HL-60/S4 treated with phorbol 12-myristate 13-acetate at 8.2 ng/mL for 4 days and 3 days (cell line): ENCODE data around the gene RAD9B.
"Not testable (repeated sequence)": the region's sequence is repeated elsewhere in the genome, so short reads cannot be mapped to it uniquely, and the experiment has no call there.

Experiments used
- in situ Hi-C: fragments of 300-500 bp; cut with MboI; formaldehyde crosslinking; loops from 2 replicates; pipeline ENCODE4 v1.15.0; 2022; ENCODE audit warnings: low sequenced_read_pairs

RAD9B gene

DNA sequence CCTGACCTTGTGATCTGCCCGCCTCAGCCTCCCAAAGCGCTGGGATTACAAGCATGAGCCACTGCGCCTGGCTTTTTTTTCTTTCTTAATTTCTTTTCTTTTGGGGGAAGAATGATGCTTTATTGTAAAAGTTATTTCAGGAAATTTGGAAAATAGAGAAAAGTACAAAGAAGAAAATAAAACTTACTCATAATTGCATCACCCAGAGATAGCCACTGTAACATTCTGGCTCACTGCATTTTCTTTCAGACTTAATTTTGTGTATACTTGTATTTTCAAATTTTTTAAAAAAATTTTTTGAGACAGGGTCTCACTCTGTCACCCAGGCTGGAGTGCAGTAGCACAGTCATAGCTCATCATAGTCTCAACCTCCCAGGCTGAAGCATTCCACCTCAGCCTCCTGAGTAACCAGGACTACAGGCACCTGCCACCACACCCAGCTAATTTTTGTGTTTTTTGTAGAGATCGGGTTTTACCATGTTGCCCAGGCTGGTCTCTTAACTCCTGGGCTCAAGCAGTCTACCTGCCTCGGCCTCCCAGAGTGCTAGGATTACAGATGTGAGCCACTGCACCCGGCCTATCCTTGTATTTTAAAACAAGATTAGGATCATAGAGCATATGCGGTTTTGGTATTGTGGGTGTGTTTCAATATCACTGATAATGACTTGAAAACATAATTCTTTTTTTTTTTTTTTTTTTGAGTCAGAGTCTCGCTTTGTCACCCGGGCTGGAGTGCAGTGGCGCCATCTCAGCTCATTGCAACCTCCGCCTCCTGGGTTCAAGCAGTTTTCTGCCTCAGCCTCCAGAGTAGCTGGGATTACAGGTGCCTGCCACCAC lies 19.0 kb downstream of the RAD9B start:
- in situ Hi-C loops: not testable (repeated sequence)

DNA sequence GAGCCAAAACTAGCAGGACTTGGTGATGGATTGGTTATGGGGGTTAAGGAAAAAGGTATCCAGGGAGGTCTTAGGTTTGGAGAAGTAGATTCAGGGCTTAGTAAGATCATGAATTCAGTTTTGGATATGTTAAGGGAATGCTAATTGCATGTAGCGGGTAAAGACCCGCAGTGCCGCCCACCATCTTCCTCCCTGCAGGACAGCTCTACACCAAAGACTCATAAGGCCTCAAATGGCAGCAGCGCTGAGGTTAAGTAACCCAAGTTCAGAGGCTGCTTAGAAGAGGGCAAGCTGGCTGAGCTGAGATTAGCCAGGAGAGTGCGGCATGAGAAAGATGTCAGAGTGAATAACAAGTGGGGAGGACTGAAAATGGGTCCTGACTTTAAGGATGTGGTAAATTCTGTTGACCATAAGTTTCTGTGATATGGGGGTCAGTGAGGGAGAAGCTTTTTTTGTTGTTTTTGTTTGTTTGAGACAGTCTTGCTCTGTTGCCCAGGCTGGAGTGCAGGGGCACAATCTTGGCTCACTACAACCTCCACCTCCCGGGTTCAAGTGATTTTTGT lies 26.2 kb downstream of the RAD9B start:
- in situ Hi-C loops: no loop called here

DNA sequence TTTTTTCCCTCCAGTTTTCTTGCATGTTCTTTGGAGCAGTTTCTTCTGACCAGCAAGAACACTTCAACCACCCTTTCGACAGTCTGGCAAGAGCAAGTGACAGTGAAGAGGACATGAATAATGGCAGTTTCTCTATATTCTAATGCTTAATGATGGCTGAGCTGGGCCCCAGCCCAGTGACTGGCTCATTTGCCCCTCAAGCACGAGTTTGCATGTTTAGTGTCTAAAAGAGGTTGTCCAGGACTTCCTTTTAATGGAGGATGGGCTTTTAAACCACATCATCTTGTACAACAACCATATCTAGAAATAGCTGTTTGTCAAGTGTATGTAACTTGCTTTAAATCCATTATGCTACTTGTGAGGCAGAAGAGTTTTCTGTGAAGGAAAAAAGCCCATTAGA lies 28.4 kb downstream of the RAD9B start:
- in situ Hi-C loops: no loop called here

DNA sequence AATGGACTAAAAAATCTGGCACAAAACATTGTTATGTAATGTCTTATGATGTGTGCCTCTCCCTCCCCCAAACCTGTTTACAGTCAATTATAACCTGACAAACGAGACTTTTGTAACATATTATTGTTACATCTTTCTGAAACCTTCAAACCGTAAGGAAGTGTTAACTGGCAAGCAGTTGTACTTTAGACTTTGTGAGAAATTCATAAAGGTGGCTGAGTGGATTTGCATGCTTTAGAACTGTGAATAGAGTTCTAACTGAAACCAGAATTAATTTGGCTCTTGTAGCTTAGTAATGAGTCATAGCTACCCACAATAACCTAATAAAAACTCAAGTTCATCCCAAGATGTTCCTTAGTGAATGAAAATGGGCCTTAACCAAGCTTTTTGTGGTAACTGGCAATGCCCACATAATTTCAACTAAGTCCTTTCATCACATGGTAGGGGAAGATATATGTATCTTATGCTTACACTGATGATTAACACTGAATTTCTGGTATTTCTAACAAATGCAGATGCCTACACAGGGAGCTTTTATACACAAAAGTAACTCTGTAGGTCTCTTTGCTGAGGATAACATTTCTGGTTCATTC lies 29.7 kb downstream of the RAD9B start:
- in situ Hi-C loops: no loop called here

DNA sequence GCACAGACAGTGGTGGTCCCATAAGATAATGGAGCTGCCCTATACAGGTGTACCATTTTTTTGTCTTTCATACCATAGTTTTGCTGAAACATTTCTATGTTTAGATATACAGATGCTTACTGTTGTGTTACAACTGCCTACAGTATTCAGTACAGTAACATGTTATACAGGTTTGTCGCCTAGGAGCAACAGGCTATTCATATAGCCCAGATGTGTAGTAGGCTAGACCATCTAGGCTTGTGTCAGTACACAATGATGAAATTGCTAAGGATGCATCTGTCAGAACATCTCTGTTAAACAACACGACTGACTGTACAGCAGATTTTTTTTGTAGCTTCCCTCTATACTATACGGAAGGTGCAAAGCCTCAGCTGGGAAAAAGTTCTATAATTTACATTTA lies 30.5 kb downstream of the RAD9B start:
- in situ Hi-C loops: no loop called here

DNA sequence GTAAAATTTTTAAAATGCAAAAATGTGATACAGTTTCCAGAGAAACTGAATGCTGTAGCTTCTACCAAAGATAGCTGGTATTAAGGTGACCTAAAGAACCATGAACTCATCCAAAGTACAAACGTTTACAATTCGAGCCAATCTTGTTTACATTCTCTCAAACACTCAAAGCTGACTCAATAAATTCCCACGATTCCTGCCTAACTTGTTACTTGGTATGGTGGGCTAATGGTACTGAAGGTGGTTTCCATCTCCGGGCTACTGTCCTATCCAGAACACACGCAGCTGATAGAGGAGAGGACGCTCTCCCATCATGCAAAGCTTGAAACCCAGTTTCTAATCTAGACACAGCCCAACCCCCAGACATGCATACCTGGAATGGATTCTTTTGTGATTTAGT lies 31.5 kb downstream of the RAD9B start:
- in situ Hi-C loops: no loop called here

DNA sequence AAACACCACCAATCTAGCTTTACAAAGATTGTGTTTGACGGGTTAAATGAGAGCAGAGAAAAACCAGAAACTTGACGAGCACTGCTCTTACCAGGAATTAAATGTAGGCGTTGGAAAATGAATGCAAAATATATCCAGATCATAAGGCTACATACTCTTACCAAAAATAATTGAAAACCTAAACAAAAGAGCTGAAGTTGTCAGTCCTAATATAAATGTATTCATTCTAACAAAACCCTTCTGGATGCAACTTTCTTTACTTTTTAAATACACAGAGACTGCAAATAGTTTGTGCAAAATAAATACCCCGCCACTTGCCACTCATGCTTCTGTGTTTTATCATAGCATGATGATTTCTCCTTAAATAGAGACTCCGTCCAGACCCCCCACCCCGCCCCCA lies 32.7 kb downstream of the RAD9B start:
- in situ Hi-C loops: no loop called here

DNA sequence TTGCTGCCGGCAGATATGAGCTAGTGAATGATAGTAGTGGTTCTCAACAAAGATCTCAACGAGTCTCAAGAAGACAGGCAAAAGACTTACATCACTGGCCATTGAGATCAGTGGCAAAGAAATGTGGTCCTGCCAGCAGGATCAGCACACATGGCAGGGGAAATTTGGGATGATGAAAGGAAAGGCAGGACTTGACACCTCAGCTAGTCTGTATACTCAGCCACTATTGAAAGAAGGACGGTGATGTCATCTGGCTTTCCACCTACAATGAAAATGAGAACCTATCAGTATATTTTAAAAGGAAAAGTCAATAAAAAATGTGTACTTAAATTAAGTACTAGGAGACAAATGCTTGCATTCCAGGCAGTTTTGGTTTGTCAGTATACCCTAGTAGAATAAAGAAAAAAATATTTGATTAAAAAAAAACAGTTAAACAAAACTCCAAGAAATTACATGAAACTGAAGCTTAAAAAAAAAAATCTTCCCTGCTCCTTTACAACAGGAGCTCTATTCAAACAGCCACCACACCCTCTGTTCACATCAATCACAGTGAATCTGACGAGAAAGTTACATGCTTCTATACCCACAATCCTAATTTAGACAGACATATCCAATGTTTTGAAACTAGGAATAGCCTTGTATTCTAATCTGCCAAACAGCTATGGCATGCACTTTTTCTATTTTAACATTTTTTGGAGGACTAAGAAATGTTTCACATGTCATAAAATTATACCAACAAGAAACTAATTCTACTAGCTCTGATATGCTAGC lies 34.9 kb downstream of the RAD9B start:
- in situ Hi-C loops: no loop called here

DNA sequence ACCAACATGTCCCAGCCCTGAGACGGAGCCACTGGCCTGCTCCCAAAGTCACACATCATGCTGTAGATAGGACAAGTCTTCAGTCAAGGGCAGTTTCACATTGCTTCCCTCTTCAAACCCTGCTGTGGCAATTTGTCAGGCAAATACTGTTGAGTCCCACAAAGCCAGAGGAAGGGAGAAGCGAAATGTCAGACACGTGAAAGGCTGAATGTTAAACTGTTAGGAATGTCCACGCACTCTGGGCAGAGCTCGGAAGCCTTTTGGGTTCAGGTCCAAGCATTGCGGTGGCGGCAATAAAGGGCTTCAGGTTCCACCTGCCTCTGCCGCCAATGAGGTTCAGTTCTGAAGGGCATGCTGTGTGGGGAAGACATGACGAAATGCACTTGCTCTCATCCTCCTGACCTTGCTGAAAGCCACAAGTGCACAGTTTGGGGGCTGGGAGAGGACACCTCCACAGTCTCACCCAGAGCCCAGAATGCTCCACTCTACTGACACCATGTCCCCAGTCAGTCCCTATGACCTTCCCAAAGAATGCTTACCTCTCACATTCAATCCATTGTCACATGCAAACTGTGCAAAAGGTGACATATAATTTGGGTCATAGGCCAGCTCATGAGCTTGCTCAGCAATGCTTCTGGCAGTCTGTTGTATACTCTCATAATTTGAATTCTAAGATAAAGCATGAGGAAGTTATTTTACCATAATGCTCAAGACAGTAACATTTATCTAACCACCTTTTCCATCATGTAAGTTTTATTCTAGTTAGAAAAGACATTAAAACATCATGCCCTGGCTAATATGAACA lies 35.7 kb downstream of the RAD9B start:
- in situ Hi-C loops: no loop called here

DNA sequence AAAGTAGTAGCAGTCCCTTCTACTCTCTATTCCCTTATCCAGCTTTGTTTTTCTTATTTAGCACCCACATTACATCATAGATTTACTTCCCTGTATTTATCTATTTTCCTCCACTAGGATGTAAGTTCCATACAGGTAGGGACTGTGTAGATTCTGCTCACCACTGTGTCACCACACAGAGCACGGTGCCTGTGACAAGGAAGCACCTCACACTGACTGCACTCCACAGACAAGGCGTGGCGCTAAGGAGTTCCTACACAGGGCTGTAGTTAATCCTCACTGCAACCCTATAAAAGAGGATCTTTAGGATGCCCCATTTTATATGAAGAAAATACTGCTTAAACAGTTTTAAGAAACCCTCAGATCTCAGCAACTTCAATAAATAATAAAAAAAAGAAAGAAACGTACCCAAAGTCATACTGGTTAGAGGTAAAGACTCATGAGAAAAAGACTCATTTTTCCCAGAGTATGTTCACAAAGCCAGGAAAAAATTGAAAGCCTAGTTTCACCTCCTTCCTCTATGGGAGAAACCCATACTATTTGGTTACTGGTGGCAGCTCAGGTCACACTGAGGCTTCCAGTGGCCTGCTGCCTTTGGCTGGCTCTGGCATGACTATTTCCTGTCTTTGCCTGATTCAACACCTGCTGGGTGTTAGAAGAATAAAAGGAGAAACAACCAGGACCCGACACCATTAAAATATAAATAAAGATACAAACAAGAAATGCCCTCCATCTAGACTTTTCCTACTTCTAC lies 36.9 kb downstream of the RAD9B start:
- in situ Hi-C loops: no loop called here

DNA sequence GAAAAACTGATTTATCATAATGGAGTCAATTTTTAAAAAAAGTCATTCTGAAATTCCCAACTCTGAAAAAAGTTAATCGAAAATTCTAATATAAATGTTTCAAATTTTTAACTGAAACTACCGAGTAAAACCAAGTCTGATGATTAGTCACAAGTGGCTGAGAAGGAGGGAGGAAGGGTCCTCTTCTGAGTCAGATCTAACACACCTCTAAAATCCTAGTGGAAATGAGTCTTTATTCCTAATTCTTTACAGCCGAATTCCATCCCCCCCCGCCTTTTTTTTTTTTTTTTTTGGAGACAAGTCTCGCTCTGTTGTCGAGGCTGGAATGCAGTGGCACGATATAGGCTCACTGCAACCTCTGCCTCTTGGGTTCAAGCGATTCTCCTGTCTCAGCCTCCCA lies 37.9 kb downstream of the RAD9B start:
- in situ Hi-C loops: no loop called here

DNA sequence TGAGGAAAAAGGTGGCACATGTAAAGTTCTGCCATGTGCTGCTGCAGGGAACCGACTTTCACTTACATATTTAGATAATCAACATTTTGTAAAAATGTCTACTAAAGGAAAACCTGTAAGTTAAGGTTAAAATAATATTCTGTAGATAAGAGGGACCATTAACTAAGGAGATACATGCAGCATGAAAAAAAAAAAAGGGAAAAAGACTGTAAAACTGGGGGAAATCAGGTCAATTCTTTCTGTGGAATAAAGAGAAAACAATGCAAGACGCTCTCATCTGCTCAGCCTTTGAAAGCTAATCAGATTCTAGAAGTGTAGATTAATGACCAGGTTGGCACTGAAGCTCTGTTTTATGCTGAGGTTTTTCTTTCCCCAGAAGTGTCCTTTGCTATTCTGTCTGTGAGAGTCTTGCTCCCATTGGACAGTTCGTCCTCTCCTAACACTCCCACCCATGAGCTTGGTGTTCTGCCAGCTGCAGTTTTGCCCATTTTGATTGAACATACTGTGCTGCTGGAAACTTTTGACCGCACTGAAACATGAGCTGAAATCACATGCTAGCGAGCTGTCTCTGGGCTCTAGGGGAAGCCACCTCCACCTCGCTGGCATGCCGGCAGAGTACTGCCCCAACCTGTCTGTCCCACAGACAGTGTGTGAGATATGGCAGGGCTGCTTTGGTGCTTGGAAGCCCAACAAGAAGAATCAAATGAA lies 41.3 kb downstream of the RAD9B start:
- in situ Hi-C loops: no loop called here

DNA sequence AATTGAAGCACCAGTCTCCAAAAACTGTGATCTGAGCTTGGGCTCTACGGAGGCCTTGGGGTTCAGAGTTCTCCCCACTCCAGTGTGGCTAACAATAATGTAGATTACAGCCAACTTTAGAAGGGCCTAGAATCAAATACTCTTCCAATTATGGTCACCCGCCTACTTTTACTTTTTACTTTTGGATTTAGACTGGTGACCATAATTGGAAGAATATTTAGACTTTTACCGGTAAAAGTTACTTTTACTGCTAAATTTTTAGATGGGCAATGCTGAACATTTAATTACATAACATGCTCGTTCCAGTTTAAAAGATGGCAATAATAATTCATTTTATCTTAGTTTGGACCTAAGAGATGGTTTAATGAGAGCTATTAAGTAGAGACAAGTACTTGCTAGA lies 41.8 kb downstream of the RAD9B start:
- in situ Hi-C loops: no loop called here

DNA sequence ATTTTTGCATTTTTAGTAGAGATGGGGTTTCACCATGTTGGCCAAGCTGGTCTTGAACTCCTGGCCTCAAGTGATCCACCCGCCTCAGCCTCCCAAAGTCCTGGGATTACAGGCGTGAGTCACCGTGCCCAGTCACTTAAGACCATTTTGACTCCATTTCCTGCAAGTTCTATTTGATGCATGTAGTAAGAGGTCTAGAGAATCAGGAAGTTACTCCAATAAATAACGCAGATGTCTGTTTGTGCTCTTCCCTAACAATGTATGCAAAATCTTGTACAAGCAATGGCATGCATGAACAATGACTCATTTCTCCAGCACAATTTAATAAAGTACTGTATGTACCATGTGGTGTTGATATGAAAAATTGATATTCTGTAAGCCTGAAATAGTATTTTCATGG lies 43.1 kb downstream of the RAD9B start:
- in situ Hi-C loops: not testable (repeated sequence)

DNA sequence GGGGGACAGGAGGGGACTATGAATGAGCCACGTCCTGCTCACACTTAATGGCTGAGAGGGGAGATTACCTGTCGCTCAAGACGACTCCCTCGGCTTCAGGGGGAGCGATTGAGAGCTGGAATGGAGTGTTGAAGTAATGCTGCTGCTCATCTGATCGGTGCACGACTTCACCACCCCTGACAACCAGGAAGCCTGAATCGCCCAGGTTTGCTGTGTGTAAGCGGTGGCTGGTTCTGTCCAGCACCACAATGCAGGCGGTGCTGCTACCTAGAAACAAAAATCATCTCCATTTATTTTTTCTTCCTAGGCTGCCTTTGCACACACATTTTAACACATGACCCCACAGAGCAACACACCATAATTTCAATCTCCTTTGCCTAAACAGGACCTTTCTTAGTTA lies 43.7 kb downstream of the RAD9B start:
- in situ Hi-C loops: no loop called here

DNA sequence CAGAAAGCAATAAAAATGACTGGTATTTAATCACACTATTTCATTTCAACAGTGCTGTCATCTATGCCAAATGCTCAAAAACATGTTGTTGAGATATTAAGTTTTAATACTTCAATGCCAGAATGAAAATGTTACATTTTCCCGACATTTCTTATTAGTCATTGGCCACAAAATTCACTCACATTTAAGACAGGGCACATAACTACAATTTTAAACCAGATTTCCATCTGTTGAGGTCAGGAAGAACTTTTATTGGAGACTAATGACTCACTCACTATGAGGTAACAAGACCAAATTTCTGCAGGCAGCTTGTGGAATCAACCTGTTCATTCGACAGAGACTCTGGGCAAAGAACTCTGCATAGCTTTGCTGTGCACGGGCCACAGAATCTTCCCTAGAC lies 44.2 kb downstream of the RAD9B start:
- in situ Hi-C loops: no loop called here

DNA sequence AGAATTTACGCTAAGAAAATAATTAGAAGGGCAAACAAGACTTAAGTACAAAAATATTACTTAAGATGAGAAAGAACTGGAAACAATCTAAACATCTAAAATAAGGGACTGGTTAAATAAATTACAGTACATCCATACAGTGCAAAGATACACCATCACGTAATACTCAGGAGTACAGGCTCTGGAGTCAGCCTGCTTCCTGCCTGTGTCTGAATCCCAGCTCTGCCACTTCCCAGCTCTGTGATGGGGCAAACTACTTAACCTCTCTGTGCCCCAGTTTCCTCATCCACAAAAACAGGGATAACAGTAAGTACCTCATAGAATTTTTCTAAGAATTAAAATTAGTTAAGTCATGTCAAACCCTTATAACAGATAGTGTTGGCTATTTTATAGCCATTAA lies 45.0 kb downstream of the RAD9B start:
- in situ Hi-C loops: no loop called here

DNA sequence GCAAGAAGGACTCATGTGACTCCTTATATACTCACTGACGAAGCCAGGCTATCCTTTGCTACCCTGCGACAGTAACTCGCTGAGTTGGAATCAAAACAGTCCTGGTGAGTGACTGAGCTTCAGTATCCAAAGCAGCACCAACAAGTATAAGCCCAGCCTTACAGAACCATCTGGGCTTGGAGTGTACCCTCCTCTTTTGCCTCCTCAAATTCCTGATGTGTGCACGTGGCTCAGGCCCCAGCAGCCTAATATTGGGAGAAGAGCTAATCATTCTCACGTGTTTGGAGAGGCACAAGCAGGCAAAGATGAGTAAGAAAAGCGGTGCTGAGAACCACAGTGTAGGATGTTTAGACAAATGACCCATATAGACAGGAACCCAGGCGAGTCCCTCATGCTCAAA lies 46.5 kb downstream of the RAD9B start:
- in situ Hi-C loops: no loop called here

DNA sequence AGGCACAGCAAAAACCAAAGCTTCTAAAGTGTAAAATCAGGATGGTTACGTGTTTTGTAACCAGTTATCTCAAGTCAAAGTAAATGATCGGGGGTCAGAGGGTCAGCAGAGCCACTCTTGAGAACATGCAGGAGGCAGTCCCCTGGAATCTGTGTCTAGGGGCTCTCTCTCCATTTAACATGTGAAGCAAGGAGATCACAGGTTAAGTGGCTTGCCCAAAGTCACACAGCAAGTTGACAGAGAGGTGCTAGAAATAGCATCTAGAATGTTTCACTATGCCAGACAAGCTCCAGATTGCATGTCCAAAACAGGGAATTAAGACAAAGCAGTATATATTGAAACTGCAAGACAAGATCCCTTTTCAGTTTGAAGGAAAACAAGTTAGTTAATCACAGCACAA lies 47.6 kb downstream of the RAD9B start:
- in situ Hi-C loops: no loop called here

DNA sequence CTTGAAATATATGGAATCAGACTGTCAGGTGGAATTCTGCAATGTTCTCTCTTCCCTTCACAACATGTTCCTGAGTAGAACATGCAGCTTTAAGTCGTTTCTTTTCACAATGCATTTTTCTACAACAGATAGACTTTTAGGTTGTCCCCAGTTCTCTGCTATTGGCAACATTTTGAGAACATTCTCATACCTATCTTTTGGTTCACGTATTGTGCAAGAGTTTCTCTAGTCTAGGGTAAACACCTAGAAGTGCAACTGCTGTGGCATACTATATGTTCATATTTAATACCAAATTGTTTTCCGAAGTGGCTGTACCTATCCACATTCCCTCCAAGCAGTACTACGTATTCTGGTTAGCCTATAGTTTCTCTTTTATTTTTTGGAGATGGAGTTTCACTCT lies 48.9 kb downstream of the RAD9B start:
- in situ Hi-C loops: no loop called here
